ENCODE data around the gene TMEM131L. TPM values are rescaled to one million over a fixed set of nuclear protein-coding genes. Genes with fewer than 3 reads are reported as not detected.

The TMEM131L gene
- total RNA-seq, 6 experiments from 2014 or later, result 7.7 to 8.9 (median 8.0) TPM

DNA sequence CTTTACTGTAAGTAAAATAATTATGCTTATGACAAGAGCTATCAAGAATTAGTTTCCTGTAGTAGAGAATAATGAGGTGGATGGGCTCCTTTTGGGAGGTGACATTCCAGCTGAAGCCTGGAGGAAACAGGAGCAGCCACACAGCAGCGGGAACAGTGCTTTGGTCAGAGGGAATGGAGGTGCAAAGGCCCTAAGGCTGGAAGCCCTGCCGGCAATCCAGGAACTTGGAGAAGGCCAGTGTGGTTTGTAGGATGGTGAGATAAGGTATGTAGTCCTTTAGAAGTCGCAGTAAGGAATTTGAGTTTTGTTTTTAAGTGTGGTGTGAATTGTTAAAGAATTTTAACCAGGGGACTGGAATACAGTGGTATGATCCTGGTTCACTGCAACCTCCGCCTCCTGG is 8.1 kb downstream of the TMEM131L start:
- no peak for DNase-seq
- H3K9me3 Mint-ChIP-seq, result no peaks in the 10 kb centered on the region
- peaks cover 11% of the 10 kb centered on the region for H3K36me3 Mint-ChIP-seq (ENCODE audit: low read depth)
- H3K4me3 Mint-ChIP-seq, result no peak overlapping the region
- H3K27me3 Mint-ChIP-seq (ENCODE audit: insufficient read depth), result no peaks in the 10 kb centered on the region; the same call in 1 of the 2 replicates
- H3K4me1 Mint-ChIP-seq (ENCODE audit: low read depth), result peaks cover 22% of the 10 kb centered on the region
- TF ChIP-seq, protein P1, sequence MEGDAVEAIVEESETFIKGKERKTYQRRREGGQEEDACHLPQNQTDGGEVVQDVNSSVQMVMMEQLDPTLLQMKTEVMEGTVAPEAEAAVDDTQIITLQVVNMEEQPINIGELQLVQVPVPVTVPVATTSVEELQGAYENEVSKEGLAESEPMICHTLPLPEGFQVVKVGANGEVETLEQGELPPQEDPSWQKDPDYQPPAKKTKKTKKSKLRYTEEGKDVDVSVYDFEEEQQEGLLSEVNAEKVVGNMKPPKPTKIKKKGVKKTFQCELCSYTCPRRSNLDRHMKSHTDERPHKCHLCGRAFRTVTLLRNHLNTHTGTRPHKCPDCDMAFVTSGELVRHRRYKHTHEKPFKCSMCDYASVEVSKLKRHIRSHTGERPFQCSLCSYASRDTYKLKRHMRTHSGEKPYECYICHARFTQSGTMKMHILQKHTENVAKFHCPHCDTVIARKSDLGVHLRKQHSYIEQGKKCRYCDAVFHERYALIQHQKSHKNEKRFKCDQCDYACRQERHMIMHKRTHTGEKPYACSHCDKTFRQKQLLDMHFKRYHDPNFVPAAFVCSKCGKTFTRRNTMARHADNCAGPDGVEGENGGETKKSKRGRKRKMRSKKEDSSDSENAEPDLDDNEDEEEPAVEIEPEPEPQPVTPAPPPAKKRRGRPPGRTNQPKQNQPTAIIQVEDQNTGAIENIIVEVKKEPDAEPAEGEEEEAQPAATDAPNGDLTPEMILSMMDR (IDR thresholded peaks at IDR 0.05), result no peak
- no peak overlapping the region for H3K27ac Mint-ChIP-seq

DNA sequence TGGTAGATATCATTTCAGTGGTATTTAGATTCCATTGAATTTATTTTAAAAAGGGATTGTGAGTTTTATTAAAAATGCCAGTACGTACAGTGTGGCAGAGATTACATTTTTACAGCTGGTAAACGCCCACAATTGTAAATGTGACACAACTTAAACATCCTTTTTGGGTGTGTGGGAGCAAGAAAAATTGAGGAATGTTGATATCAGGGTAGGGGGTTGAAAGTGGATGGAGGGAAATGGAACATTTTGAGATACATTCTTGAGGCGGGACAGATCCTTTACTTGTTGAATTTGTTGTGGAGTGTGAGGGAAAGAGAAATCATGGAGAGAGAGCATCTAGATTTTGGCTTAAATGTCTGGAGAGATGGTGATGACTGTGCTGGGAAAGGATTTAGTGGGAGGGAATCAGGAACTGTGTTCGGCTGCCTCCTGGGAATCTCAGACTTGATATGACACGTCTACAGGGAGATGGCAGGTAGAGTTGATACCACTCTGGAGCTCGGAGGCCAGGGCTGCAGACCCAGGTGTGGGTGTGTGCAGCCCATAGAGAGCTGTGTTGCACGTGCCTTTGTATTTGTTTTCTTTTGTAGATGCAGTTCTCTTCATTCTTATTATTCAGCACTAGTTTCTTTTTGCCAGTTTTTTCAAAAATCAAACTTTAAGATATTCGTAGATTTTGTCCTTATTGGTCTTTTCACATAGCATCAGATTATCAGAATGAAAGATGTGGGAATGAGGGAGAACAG is 10.8 kb downstream of the TMEM131L start:
- TF ChIP-seq, protein P1 (IDR thresholded peaks at IDR 0.05), result no peak
- no peaks in the 10 kb centered on the region; the same call in 1 of the 2 replicates for H3K27me3 Mint-ChIP-seq (ENCODE audit: insufficient read depth)
- H3K9me3 Mint-ChIP-seq, result no peaks in the 10 kb centered on the region
- no peak overlapping the region for H3K27ac Mint-ChIP-seq
- peaks cover 14% of the 10 kb centered on the region for H3K4me1 Mint-ChIP-seq (ENCODE audit: low read depth)
- peaks cover 11% of the 10 kb centered on the region for H3K36me3 Mint-ChIP-seq (ENCODE audit: low read depth)
- no peak overlapping the region for H3K4me3 Mint-ChIP-seq
- DNase-seq, result no peak

DNA sequence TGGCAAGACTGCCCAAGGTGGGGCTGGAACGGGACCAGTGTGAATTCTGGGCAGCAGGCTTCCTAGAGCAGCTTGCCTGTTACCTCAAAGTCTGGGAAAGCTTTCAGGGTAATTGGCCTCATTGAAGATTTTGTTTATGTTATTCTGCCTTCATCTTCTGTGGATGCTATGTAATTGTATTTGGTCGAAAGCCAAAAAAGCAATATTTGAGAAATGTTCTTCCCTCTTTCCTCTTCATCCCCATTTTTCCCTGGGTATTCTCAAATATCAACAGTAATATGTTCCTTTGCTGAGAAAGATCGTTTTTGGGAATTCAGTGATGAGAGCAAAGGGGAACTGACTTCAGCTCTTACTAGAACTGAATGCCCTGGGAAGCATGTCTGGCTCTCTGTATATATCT is 12.9 kb downstream of the TMEM131L start:
- DNase-seq, result no peak
- TF ChIP-seq, protein P1 (IDR thresholded peaks at IDR 0.05), result no peak
- H3K4me3 Mint-ChIP-seq, result no peak overlapping the region
- peaks cover 10% of the 10 kb centered on the region; the same call in 1 of the 2 replicates for H3K36me3 Mint-ChIP-seq (ENCODE audit: low read depth)
- H3K4me1 Mint-ChIP-seq (ENCODE audit: low read depth), result peaks cover 8% of the 10 kb centered on the region; the same call in 1 of the 2 replicates
- no peak overlapping the region for H3K27ac Mint-ChIP-seq
- no peaks in the 10 kb centered on the region; the same call in 1 of the 2 replicates for H3K27me3 Mint-ChIP-seq (ENCODE audit: insufficient read depth)
- H3K9me3 Mint-ChIP-seq, result no peaks in the 10 kb centered on the region

DNA sequence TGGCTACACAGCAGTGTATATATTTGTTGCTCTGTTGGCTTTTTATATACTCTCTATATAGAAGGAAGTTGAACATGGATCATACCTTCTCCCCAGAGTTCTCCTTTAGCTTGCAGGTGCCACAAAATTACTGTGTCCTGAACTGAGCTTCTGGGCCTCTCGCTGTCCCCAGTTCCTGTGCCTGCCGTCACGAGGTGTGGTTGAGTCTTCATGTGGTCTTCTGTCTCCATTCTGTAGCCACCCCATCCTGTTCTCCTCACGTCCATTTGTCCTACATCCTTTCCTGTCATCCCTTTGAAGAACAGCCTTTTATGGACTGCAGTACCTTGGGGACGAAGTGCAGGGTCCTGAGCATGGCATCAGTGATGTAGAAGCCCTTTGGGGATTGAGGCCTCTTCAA is 14.5 kb downstream of the TMEM131L start:
- Mint-ChIP-seq H3K4me3 (no peak overlapping the region), H3K9me3 (no peaks in the 10 kb centered on the region), H3K27ac (no peak overlapping the region), H3K27me3 (ENCODE audit: insufficient read depth) (no peaks in the 10 kb centered on the region; the same call in 1 of the 2 replicates), H3K36me3 (ENCODE audit: low read depth) (no peaks in the 10 kb centered on the region), H3K4me1 (ENCODE audit: low read depth) (peaks cover 15% of the 10 kb centered on the region)
- TF ChIP-seq, protein P1 (IDR thresholded peaks at IDR 0.05), result no peak
- no peak for DNase-seq

DNA sequence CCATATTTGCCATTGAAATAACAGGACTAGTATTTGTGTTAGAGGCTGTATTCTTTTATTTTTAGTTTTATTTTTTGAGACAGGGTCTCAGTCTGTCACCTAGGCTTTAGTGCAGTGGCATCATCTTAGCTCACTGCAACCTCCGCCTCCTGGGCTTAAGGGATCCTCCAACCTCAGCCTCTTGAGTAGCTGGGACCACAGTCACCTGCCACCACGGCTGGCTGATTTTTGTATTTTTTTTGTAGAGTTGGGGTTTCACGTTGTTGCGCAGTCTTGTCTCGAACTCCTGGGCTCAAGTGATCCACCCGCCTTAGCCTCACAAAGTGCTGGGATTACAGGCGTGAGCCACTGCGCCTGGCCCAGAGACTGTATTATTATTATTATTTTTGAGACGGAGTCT is 15.3 kb downstream of the TMEM131L start:
- Mint-ChIP-seq H3K4me3 (no peak overlapping the region), H3K27me3 (ENCODE audit: insufficient read depth) (no peaks in the 10 kb centered on the region; the same call in 1 of the 2 replicates), H3K27ac (no peak overlapping the region), H3K9me3 (no peaks in the 10 kb centered on the region), H3K36me3 (ENCODE audit: low read depth) (no peaks in the 10 kb centered on the region), H3K4me1 (ENCODE audit: low read depth) (peaks cover 23% of the 10 kb centered on the region)
- TF ChIP-seq, protein P1 (IDR thresholded peaks at IDR 0.05), result no peak
- DNase-seq, result no peak

All from HFFc6 (cell line).